Measurements from ENCODE around the gene CNTN4.
A peak's percentile ranks its signal among the peaks of the same experiment; 100 is the strongest.
"Not testable (repeated sequence)": the region's sequence is repeated elsewhere in the genome, so short reads cannot be mapped to it uniquely, and the experiment has no call there.

Gene CNTN4

GRCh38 chr3:2098398-2099027 lies at the start of gene CNTN4:
Gene CNTN4 (plus strand): TSS chr3:2098866.
- FAIRE-seq (no peak), DNase-seq (ENCODE audit: low spot score) (peak; percentile 99)

GRCh38 chr3:2061360-2061759 lies 37.3 kb upstream of the CNTN4 start:
- DNase-seq (ENCODE audit: low spot score) (no peak), FAIRE-seq (no peak)

GRCh38 chr3:2071531-2071930 lies 27.1 kb upstream of the CNTN4 start:
- FAIRE-seq (no peak), DNase-seq (ENCODE audit: low spot score) (no peak)

- no peak for FAIRE-seq
- DNase-seq (ENCODE audit: low spot score), result no peak
Measured at GRCh38 chr3:2078821-2079220, 19.8 kb upstream of the CNTN4 start.

GRCh38 chr3:2082871-2083480 lies 15.7 kb upstream of the CNTN4 start:
- DNase-seq (ENCODE audit: low spot score) (no peak), FAIRE-seq (no peak)

GRCh38 chr3:2083558-2083957 lies 15.1 kb upstream of the CNTN4 start:
- FAIRE-seq; DNase-seq (ENCODE audit: low spot score): not testable (repeated sequence)

- DNase-seq (ENCODE audit: low spot score) (no peak), FAIRE-seq (no peak)
Measured at GRCh38 chr3:2090095-2090911, 8.4 kb upstream of the CNTN4 start.

- DNase-seq (ENCODE audit: low spot score), result no peak
- FAIRE-seq, result no peak
Measured at GRCh38 chr3:2092758-2093157, 5.9 kb upstream of the CNTN4 start.

- DNase-seq (ENCODE audit: low spot score) (no peak), FAIRE-seq (no peak)
Measured at GRCh38 chr3:2094941-2095340, 3.7 kb upstream of the CNTN4 start.

GRCh38 chr3:2096216-2096615 lies 2.5 kb upstream of the CNTN4 start:
- no peak for DNase-seq (ENCODE audit: low spot score)
- FAIRE-seq, result no peak

- no peak for FAIRE-seq
- peak; percentile 12 for DNase-seq (ENCODE audit: low spot score)
Measured at GRCh38 chr3:2097641-2098191, 950 bp upstream of the CNTN4 start.

GRCh38 chr3:2099028-2099671 lies 484 bp downstream of the CNTN4 start:
- peak; percentile 54 for DNase-seq (ENCODE audit: low spot score)
- no peak for FAIRE-seq

GRCh38 chr3:2099779-2100191 lies 1.1 kb downstream of the CNTN4 start:
- FAIRE-seq, result no peak
- peak; percentile 8 for DNase-seq (ENCODE audit: low spot score)

- no peak for DNase-seq (ENCODE audit: low spot score)
- no peak for FAIRE-seq
Measured at GRCh38 chr3:2106438-2106837, 7.8 kb downstream of the CNTN4 start.

- FAIRE-seq (no peak), DNase-seq (ENCODE audit: low spot score) (no peak)
Measured at GRCh38 chr3:2110597-2111117, 12.0 kb downstream of the CNTN4 start.

- DNase-seq (ENCODE audit: low spot score), result no peak
- peak; percentile 42 for FAIRE-seq
Measured at GRCh38 chr3:2114617-2115275, 16.1 kb downstream of the CNTN4 start.

- FAIRE-seq (no peak), DNase-seq (ENCODE audit: low spot score) (no peak)
Measured at GRCh38 chr3:2130726-2131125, 32.1 kb downstream of the CNTN4 start.

- FAIRE-seq (no peak), DNase-seq (ENCODE audit: low spot score) (no peak)
Measured at GRCh38 chr3:2133146-2133545, 34.5 kb downstream of the CNTN4 start.

GRCh38 chr3:2137651-2138050 lies 39.0 kb downstream of the CNTN4 start:
- DNase-seq (ENCODE audit: low spot score) (no peak), FAIRE-seq (no peak)

GRCh38 chr3:2141482-2141881 lies 42.8 kb downstream of the CNTN4 start:
- no peak for DNase-seq (ENCODE audit: low spot score)
- no peak for FAIRE-seq
